H1 (cell line): ENCODE data around the gene C19orf25. TPM values are rescaled to one million over a fixed set of nuclear protein-coding genes. Genes with fewer than 3 reads are reported as not detected.

Experiments used
- polyA plus RNA-seq, 7 experiments: library from polyadenylated mRNA; depleted of rRNA in 3 of 7; stranded (reverse) in 5 of 7; unstranded in 2 of 7; fragments of >200 nt in 5 of 7; fragments of 200-250 nt in 2 of 7; gene quantifications; 1 replicate in 5 of 7; 2 replicates in 1 of 7; 4 replicates in 1 of 7; pipeline versions ENCODE4 v1.2.1 to v1.2.3, GENCODE V29; 2011 to 2013; ENCODE audit warnings: missing spikeins in 2 of 7, mixed read lengths in 2 of 7
- total RNA-seq: library from RNA; stranded (reverse); fragmentation: NEBNext Ultra II Directional; extraction: Animal tissue kit (Norgen Biotek cat#: 25700); gene quantifications from 2 replicates; pipeline ENCODE4 v1.2.1, GENCODE V29; 2021
- TF ChIP-seq, protein P1 (sequence below): IDR thresholded peaks from 2 replicates; pipeline ENCODE4 v1.6.1; 2011; ENCODE audit warnings: low read length, improper control_type of control experiment

Gene C19orf25
- total and polyA plus RNA-seq, 2 of the 8 experiments (the other 6 are each of a cell fraction or from before 2014, with no cell fraction given): 41.3 to 67.4 TPM

DNA sequence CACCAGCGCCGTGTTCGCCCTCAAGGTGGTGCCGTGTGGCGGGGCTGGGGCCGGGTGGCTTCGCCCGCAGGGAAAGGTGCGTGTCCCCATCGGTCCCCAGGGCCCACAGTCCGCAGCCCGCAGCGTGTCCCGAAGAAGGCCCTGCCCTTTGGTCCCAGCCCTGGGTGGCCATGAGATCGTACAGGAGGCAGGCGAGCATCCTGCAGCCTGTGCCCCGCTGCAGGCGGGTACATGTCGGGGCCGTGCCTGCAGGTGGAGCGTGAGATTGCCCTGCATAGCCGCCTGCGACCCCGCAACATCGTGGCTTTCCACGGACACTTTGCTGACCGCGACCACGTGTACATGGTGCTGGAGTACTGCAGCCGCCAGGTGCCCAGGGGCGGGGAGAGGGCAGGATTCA, 46.3 kb upstream of the C19orf25 start (continued):
- TF ChIP-seq, protein P1, sequence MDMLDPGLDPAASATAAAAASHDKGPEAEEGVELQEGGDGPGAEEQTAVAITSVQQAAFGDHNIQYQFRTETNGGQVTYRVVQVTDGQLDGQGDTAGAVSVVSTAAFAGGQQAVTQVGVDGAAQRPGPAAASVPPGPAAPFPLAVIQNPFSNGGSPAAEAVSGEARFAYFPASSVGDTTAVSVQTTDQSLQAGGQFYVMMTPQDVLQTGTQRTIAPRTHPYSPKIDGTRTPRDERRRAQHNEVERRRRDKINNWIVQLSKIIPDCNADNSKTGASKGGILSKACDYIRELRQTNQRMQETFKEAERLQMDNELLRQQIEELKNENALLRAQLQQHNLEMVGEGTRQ: no peak
